HEK293 (cell line): Measurements from ENCODE around the gene PRPF6.

Experiments used
- SCRT1 ChIP-seq: fragments of 450-650 bp; formaldehyde crosslinking; IDR thresholded peaks from 2 replicates; pipeline ENCODE4 v1.5.1; 2016; ENCODE audit warnings: missing biosample characterization, missing genetic modification characterization, borderline replicate concordance
- ZBTB21 ChIP-seq: fragments of 450-650 bp; formaldehyde crosslinking; IDR thresholded peaks from 2 replicates; pipeline ENCODE4 v1.5.1; 2017; ENCODE audit warnings: missing biosample characterization, missing genetic modification characterization
- ZFP3 ChIP-seq: fragments of 450-650 bp; formaldehyde crosslinking; IDR thresholded peaks from 2 replicates; pipeline ENCODE4 v1.5.1; 2016; ENCODE audit warnings: low read depth, missing biosample characterization, missing genetic modification characterization

DNA sequence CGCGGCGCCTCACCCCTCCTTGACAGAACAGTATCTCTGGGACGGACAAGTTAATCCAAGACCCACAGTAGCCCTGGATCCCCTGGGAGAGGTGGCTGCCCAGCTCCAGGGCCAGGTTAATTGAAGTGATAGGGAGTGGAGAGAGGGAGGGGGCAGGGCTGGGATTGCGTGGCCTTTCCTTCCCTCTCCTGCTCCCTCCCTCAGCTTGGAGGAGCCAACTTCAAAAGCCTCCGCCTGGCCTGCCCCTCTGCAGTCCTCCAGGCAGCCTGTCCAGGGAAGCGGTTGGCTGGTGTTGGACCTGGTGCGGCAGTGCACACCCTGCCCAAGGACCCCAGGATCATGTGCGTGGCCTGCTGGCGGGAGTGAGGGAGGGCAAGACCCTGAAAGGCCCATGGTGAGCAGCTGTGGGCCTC lies 55.0 kb downstream of the PRPF6 start, which contains the start of gene C20orf204:
- no peak for TF ChIP-seq ZBTB21 (tag by site-specific recombination)
- TF ChIP-seq SCRT1 (tag by site-specific recombination): no peak
- TF ChIP-seq ZFP3 (tag by site-specific recombination): no peak
